Measurements from ENCODE around the gene TBC1D5.

DNA sequence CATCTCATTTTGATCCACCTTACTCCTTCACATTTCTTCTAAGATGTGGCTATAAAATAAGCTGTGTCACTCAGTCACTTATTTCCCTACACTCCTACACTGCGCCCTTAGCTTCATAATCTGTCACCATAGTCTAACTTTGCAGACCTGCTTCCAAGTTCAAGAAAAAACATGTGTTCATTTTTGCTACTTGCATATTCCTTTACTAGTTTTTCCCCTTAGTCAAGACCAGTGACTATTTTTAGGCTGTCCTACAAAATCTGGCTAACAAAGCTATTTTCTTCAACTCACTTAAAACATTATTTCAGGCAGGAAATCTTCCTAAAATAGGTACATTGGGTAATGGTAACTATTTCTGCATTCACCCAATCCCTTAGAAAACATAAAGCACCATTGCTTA, 272.5 kb downstream of the TBC1D5 start:
- TF ChIP-seq, protein P1, sequence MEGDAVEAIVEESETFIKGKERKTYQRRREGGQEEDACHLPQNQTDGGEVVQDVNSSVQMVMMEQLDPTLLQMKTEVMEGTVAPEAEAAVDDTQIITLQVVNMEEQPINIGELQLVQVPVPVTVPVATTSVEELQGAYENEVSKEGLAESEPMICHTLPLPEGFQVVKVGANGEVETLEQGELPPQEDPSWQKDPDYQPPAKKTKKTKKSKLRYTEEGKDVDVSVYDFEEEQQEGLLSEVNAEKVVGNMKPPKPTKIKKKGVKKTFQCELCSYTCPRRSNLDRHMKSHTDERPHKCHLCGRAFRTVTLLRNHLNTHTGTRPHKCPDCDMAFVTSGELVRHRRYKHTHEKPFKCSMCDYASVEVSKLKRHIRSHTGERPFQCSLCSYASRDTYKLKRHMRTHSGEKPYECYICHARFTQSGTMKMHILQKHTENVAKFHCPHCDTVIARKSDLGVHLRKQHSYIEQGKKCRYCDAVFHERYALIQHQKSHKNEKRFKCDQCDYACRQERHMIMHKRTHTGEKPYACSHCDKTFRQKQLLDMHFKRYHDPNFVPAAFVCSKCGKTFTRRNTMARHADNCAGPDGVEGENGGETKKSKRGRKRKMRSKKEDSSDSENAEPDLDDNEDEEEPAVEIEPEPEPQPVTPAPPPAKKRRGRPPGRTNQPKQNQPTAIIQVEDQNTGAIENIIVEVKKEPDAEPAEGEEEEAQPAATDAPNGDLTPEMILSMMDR (IDR thresholded peaks at IDR 0.05) = no peak
- TF ChIP-seq POLR2A (IDR thresholded peaks at IDR 0.05) = no peak
